H9 (cell line): ENCODE measurements around the gene CD46. TPM values are rescaled to one million over a fixed set of nuclear protein-coding genes. Genes with fewer than 3 reads are reported as not detected.
A peak's percentile ranks its signal among the peaks of the same experiment; 100 is the strongest.

Experiments used
- DNase-seq: peaks from one replicate; pipeline ENCODE4 v3.0.0-alpha.2; 2017
- H2AFZ ChIP-seq: one replicate; pipeline ENCODE4 v1.6.1; 2013; ENCODE audit warnings: mild to moderate bottlenecking, low read length, control low read depth, moderate library complexity
- H2AK5ac ChIP-seq: 2 replicates; pipeline ENCODE4 v1.6.1; 2013; ENCODE audit warnings: low read length, control low read depth, mixed read lengths; ENCODE audit not compliant: insufficient read length
- H2BK120ac ChIP-seq: one replicate; pipeline ENCODE4 v1.6.1; 2013; ENCODE audit warnings: low read depth, mild to moderate bottlenecking, low read length, control low read depth, inconsistent platforms; ENCODE audit not compliant: poor library complexity, severe bottlenecking
- H2BK12ac ChIP-seq: 2 replicates; pipeline ENCODE4 v1.6.1; 2013; ENCODE audit warnings: low read length, control low read depth, mixed read lengths, low read depth; ENCODE audit not compliant: insufficient read length
- H2BK15ac ChIP-seq: 2 replicates; pipeline ENCODE4 v1.6.1; 2013; ENCODE audit warnings: low read depth, low read length, control low read depth
- H2BK20ac ChIP-seq: one replicate; pipeline ENCODE4 v1.6.1; 2013; ENCODE audit warnings: low read depth, mild to moderate bottlenecking, low read length, control low read depth, inconsistent platforms; ENCODE audit not compliant: poor library complexity, severe bottlenecking
- H2BK5ac ChIP-seq: 2 replicates; pipeline ENCODE4 v1.6.1; 2013; ENCODE audit warnings: low read length, control low read depth, mixed read lengths; ENCODE audit not compliant: insufficient read length
- H3K14ac ChIP-seq: 2 replicates; pipeline ENCODE4 v1.6.1; 2013; ENCODE audit warnings: low read length, control low read depth; ENCODE audit not compliant: insufficient read depth
- H3K18ac ChIP-seq: 2 replicates; pipeline ENCODE4 v1.6.1; 2013; ENCODE audit warnings: low read depth, mild to moderate bottlenecking, mixed read lengths, low read length, control low read depth; ENCODE audit not compliant: insufficient read length
- H3K23ac ChIP-seq: 2 replicates; pipeline ENCODE4 v1.6.1; 2013; ENCODE audit warnings: low read length, control low read depth, mixed read lengths, low read depth; ENCODE audit not compliant: insufficient read length
- H3K23me2 ChIP-seq: 2 replicates; pipeline ENCODE4 v1.6.1; 2013; ENCODE audit warnings: low read depth, mild to moderate bottlenecking, mixed read lengths, low read length, control low read depth; ENCODE audit not compliant: insufficient read length, poor library complexity, severe bottlenecking
- H3K27ac ChIP-seq: 2 replicates; pipeline ENCODE4 v1.5.1; 2013; ENCODE audit warnings: low read length, control low read depth, mixed read lengths, low read depth; ENCODE audit not compliant: insufficient read length
- H3K27me3 ChIP-seq: 2 replicates; pipeline ENCODE4 v1.6.1; 2013; ENCODE audit warnings: low read length, control low read depth, inconsistent platforms; ENCODE audit not compliant: insufficient read depth
- H3K4ac ChIP-seq: 2 replicates; pipeline ENCODE4 v1.6.1; 2013; ENCODE audit warnings: low read depth, mild to moderate bottlenecking, control low read depth, inconsistent platforms, low read length, moderate library complexity
- H3K4me1 ChIP-seq: 2 replicates; pipeline ENCODE4 v1.6.1; 2013; ENCODE audit warnings: low read length, control low read depth, inconsistent platforms; ENCODE audit not compliant: insufficient read depth
- H3K4me2 ChIP-seq: 2 replicates; pipeline ENCODE4 v1.6.1; 2013; ENCODE audit warnings: low read length, control low read depth, mixed read lengths; ENCODE audit not compliant: insufficient read length, insufficient read depth
- H3K56ac ChIP-seq: 2 replicates; pipeline ENCODE4 v1.6.1; 2013; ENCODE audit warnings: low read depth, mild to moderate bottlenecking, mixed read lengths, low read length, control low read depth; ENCODE audit not compliant: insufficient read length
- H3K79me1 ChIP-seq: 2 replicates; pipeline ENCODE4 v1.6.1; 2013; ENCODE audit warnings: low read depth, mild to moderate bottlenecking, moderate library complexity, low read length, control low read depth, inconsistent platforms; ENCODE audit not compliant: insufficient read depth, poor library complexity, severe bottlenecking
- H3K79me2 ChIP-seq: 2 replicates; pipeline ENCODE4 v1.6.1; 2013; ENCODE audit warnings: low read length, control low read depth, inconsistent platforms; ENCODE audit not compliant: insufficient read depth
- H3K9ac ChIP-seq: 2 replicates; pipeline ENCODE4 v1.6.1; 2013; ENCODE audit warnings: low read length, control low read depth, mixed read lengths; ENCODE audit not compliant: insufficient read length; ENCODE audit errors: extremely low read depth
- H3K9me3 ChIP-seq: one replicate; pipeline ENCODE4 v1.6.1; 2013; ENCODE audit warnings: low read depth, low read length, inconsistent platforms; ENCODE audit not compliant: control insufficient read depth
- H3T11ph ChIP-seq: one replicate; pipeline ENCODE4 v1.6.1; 2013; ENCODE audit warnings: mild to moderate bottlenecking, low read length, control low read depth, inconsistent platforms
- H4K20me1 ChIP-seq: one replicate; pipeline ENCODE4 v1.6.1; 2013; ENCODE audit not compliant: control insufficient read depth, insufficient read length, insufficient read depth
- H4K5ac ChIP-seq: 2 replicates; pipeline ENCODE4 v1.6.1; 2013; ENCODE audit warnings: low read depth, mild to moderate bottlenecking, mixed read lengths, low read length, control low read depth; ENCODE audit not compliant: insufficient read length
- H4K8ac ChIP-seq: replicated peaks from 2 replicates; pipeline ENCODE4 v1.6.1; 2013; ENCODE audit warnings: low read length, control low read depth, mixed read lengths, low read depth; ENCODE audit not compliant: insufficient read length
- H4K91ac ChIP-seq: 2 replicates; pipeline ENCODE4 v1.6.1; 2013; ENCODE audit warnings: low read depth, mild to moderate bottlenecking, moderate library complexity, mixed read lengths, low read length, control low read depth; ENCODE audit not compliant: insufficient read length
- H3K27ac Mint-ChIP-seq, 3 experiments: 2 replicates in 2 of 3; 3 replicates in 1 of 3; pipeline ENCODE4 v1.8.0; 2020 to 2021; ENCODE audit warnings: mixed read lengths in 3 of 3, mild to moderate bottlenecking in 1 of 3, moderate library complexity in 1 of 3
- H3K27me3 Mint-ChIP-seq: 2 replicates; pipeline ENCODE4 v1.8.0; 2021; ENCODE audit warnings: low read depth, mild to moderate bottlenecking, moderate library complexity, mixed read lengths
- H3K36me3 Mint-ChIP-seq, 3 experiments: 2 replicates in 2 of 3; 3 replicates in 1 of 3; pipeline ENCODE4 v1.8.0; 2020 to 2021; ENCODE audit warnings: low read depth in 3 of 3, mixed read lengths in 3 of 3; ENCODE audit not compliant: insufficient read depth in 1 of 3
- H3K4me1 Mint-ChIP-seq, 2 experiments: 2 replicates each; pipeline ENCODE4 v1.8.0; 2020; ENCODE audit warnings: mixed read lengths in 2 of 2
- H3K4me3 Mint-ChIP-seq, 2 experiments: 2 replicates in 1 of 2; 3 replicates in 1 of 2; pipeline ENCODE4 v1.8.0; 2020 to 2021; ENCODE audit warnings: mild to moderate bottlenecking in 2 of 2, mixed read lengths in 2 of 2, moderate library complexity in 1 of 2
- H3K9me3 Mint-ChIP-seq, 2 experiments: 2 replicates in 1 of 2; 3 replicates in 1 of 2; pipeline ENCODE4 v1.8.0; 2020; ENCODE audit warnings: mild to moderate bottlenecking in 2 of 2, mixed read lengths in 2 of 2, moderate library complexity in 1 of 2
- WGBS: extraction: QIAGEN DNeasy Blood & Tissue Kit; methylation state at CpG from one replicate; pipeline ENCODE4 v1.1.7; 2013; ENCODE audit warnings: missing lambda C conversion rate, low lambda C conversion rate, mixed read lengths; ENCODE audit not compliant: insufficient read length; ENCODE audit errors: extremely low coverage; 5-methylcytosine and 5-hydroxymethylcytosine counted together
- total RNA-seq: library from RNA; stranded (reverse); gene quantifications from 2 replicates; pipeline ENCODE4 v1.2.1, GENCODE V29; 2021
- TF ChIP-seq, protein P1 (sequence below): fragments of 200-600 bp; sonication (generic); conservative IDR thresholded peaks from 3 replicates; pipeline ENCODE4 v1.8.0; 2021; ENCODE audit warnings: antibody characterized with exemption, mild to moderate bottlenecking

Gene CD46
- total RNA-seq, 1 experiment from 2014 or later = 89.2 TPM

DNA sequence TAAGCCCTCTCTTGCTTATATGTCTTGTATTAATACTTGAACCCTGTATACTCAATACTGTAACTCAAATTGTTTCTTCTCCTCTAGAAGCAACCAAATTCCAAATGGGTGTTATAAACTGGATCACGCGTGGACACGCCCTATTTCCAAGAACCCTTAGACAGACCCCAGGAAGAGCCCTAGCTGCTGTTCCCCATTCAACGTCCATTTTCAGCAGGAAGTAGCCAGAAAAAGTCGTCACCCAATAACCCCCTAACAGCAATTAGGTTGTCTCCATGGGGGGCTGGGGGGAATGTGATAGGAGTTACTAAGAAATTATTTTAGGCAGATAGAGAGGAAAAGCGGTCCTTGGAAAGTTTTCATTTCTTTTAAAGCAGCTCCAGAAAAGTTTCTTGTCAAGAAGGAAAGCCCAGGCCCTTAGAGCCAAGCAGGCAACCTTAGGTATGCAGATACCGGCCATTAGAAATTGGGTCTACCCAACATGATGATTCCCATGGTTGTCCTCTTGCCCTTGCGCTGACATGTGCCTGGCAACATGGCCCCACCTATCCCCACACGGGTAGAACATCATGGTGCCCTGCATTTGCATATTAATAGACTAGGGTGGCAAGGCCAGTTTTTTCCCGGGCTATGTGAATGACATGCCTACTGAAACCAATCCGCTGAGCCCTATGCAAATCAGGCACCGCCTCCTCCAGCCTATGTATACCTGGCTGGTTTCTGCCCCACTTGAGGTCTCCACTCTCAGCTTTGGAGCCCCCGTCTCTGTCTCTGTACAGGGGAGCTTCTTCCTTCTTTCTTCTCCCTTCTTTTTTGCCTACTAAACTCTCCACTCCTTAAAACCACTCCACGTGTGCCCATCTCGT lies 4.0 kb upstream of the CD46 start:
- Mint-ChIP-seq H3K9me3 (no peaks in the 10 kb centered on the region), H3K27ac (no peak overlapping the region), H3K27me3 (no peaks in the 10 kb centered on the region), H3K36me3 (no peaks in the 10 kb centered on the region), H3K4me1 (peaks cover 47% of the 10 kb centered on the region in 2 experiments), H3K4me3 (no peak overlapping the region)
- no peak overlapping the region for H3K4me2 ChIP-seq
- no peak overlapping the region for H2BK5ac ChIP-seq
- TF ChIP-seq, protein P1, sequence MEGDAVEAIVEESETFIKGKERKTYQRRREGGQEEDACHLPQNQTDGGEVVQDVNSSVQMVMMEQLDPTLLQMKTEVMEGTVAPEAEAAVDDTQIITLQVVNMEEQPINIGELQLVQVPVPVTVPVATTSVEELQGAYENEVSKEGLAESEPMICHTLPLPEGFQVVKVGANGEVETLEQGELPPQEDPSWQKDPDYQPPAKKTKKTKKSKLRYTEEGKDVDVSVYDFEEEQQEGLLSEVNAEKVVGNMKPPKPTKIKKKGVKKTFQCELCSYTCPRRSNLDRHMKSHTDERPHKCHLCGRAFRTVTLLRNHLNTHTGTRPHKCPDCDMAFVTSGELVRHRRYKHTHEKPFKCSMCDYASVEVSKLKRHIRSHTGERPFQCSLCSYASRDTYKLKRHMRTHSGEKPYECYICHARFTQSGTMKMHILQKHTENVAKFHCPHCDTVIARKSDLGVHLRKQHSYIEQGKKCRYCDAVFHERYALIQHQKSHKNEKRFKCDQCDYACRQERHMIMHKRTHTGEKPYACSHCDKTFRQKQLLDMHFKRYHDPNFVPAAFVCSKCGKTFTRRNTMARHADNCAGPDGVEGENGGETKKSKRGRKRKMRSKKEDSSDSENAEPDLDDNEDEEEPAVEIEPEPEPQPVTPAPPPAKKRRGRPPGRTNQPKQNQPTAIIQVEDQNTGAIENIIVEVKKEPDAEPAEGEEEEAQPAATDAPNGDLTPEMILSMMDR = no peak
- no CpG with 5 or more reads among the region's 15 CpGs for WGBS
- no peaks in the 10 kb centered on the region for H3K27me3 ChIP-seq
- no peak overlapping the region for H3T11ph ChIP-seq
- peaks cover 4% of the 10 kb centered on the region for H3K23me2 ChIP-seq
- H2BK120ac ChIP-seq = no peak overlapping the region
- peaks cover 10% of the 10 kb centered on the region; the same call in 1 of the 2 replicates for H3K79me2 ChIP-seq
- no peak overlapping the region for H3K9ac ChIP-seq
- H2AFZ ChIP-seq = no peak overlapping the region
- no peak overlapping the region for H3K27ac ChIP-seq
- H3K4ac ChIP-seq = no peak overlapping the region
- no peak overlapping the region for H2AK5ac ChIP-seq
- DNase-seq = peak; percentile 63
- no peak overlapping the region for H3K23ac ChIP-seq
- H3K4me1 ChIP-seq = peaks cover 3% of the 10 kb centered on the region; the same call in 1 of the 2 replicates
- no peaks in the 10 kb centered on the region for H3K79me1 ChIP-seq
- H4K20me1 ChIP-seq = no peaks in the 10 kb centered on the region
- no peak overlapping the region for H4K8ac ChIP-seq
- H3K9me3 ChIP-seq = no peaks in the 10 kb centered on the region
- H3K56ac ChIP-seq = no peak overlapping the region
- H2BK15ac ChIP-seq = no peak overlapping the region
- no peak overlapping the region for H2BK12ac ChIP-seq
- H4K5ac ChIP-seq = no peak overlapping the region
- no peak overlapping the region for H3K18ac ChIP-seq
- H2BK20ac ChIP-seq = no peak overlapping the region
- no peak overlapping the region for H4K91ac ChIP-seq
- no peak overlapping the region for H3K14ac ChIP-seq
